Loucy (cell line): Measurements from ENCODE around the gene ZNF792.

Experiments
- EZH2phosphoT487 ChIP-seq: fragments of 200-600 bp; IDR thresholded peaks from 2 replicates; pipeline ENCODE4 v1.6.1; 2018; ENCODE audit warnings: antibody characterized with exemption, mild to moderate bottlenecking, moderate library complexity, borderline replicate concordance
- TF ChIP-seq, protein P1 (sequence below): fragments of 200-600 bp; sonication (generic); conservative IDR thresholded peaks from 2 replicates; pipeline ENCODE4 v1.5.1; 2014; ENCODE audit warnings: mild to moderate bottlenecking, antibody characterized with exemption, low read length

DNA sequence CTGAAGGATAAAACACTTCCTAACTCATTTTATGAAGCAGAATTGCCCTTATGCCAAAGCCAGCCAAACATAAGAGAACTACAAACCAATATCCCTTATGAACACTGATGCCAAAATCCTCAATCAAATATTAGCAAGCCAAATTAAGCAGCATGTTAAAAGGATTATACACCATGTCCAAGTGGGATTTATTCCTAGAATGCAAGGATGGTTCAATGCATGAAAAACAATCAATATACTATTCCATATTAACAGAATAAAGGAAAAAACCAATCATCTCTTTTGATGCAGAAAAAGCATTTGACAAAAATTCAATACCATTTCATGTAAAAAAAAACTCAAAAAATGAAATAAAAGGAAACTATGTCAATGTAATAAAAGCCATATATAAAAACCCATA is 10.9 kb downstream of the ZNF792 start:
- TF ChIP-seq, protein P1, sequence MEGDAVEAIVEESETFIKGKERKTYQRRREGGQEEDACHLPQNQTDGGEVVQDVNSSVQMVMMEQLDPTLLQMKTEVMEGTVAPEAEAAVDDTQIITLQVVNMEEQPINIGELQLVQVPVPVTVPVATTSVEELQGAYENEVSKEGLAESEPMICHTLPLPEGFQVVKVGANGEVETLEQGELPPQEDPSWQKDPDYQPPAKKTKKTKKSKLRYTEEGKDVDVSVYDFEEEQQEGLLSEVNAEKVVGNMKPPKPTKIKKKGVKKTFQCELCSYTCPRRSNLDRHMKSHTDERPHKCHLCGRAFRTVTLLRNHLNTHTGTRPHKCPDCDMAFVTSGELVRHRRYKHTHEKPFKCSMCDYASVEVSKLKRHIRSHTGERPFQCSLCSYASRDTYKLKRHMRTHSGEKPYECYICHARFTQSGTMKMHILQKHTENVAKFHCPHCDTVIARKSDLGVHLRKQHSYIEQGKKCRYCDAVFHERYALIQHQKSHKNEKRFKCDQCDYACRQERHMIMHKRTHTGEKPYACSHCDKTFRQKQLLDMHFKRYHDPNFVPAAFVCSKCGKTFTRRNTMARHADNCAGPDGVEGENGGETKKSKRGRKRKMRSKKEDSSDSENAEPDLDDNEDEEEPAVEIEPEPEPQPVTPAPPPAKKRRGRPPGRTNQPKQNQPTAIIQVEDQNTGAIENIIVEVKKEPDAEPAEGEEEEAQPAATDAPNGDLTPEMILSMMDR = no peak
- TF ChIP-seq EZH2phosphoT487 = no peak
